ENCODE data around the gene NID1. TPM values are rescaled to one million over a fixed set of nuclear protein-coding genes. Genes with fewer than 3 reads are reported as not detected.

The NID1 gene
- total RNA-seq, 1 experiment from 2014 or later: 0.32 TPM

- ChIA-PET POLR2A (no interaction called here), RAD21 (ENCODE audit: low non-redundant PET in 1 of 2, low total read pairs in 2 of 2, uncharacterized antibody in 2 of 2, unreplicated experiment in 2 of 2) (no interaction called here), CTCF (no interaction called here)
- no peaks in the 10 kb centered on the region for H3K9me2 ChIP-seq (ENCODE audit: insufficient read depth)
- no peak overlapping the region for H3K9ac ChIP-seq (ENCODE audit: low read length)
- H4K20me1 ChIP-seq (ENCODE audit: insufficient read depth): no peaks in the 10 kb centered on the region
- no TSS peak for BruUV-seq (replicated peaks)
- H3K36me3 ChIP-seq (ENCODE audit: control insufficient read depth in 1 of 2, insufficient read depth in 2 of 2, low read length in 2 of 2): no peaks in the 10 kb centered on the region
- H3K27me3 ChIP-seq (ENCODE audit: insufficient read depth, low read length): no peaks in the 10 kb centered on the region
- H3K9me3 ChIP-seq (ENCODE audit: control insufficient read depth in 1 of 2, insufficient read depth in 1 of 2, low read depth in 1 of 2, low read length in 2 of 2): no peaks in the 10 kb centered on the region
- H3K27ac ChIP-seq (ENCODE audit: low read depth, low read length): no peak overlapping the region
- intact Hi-C loops (cut with micrococcal nuclease): no loop called here
- DNase-seq (ENCODE audit: low read depth, low spot score): no peak
- H3K79me2 ChIP-seq (ENCODE audit: insufficient read depth, low read length): no peaks in the 10 kb centered on the region
- no peak for ATAC-seq
- no peak overlapping the region for H3K4me3 ChIP-seq (replicated peaks in 1 of 2; ENCODE audit: low read depth in 1 of 2, low read length in 2 of 2)
- no peak overlapping the region for H2AFZ ChIP-seq (ENCODE audit: low read depth, low read length, poor library complexity, severe bottlenecking)
- TF ChIP-seq POLR2A (IDR thresholded peaks at IDR 0.05; ENCODE audit: borderline replicate concordance, extremely low read depth, insufficient read depth, insufficient read length) (no peak), TCF7L2 (IDR thresholded peaks at IDR 0.05; ENCODE audit: borderline replicate concordance, extremely low read depth, insufficient read depth, insufficient read length) (no peak)
- H3K4me2 ChIP-seq (ENCODE audit: low read length): no peak overlapping the region
- no peaks in the 10 kb centered on the region for H3K4me1 ChIP-seq (ENCODE audit: control insufficient read depth in 1 of 2, insufficient read depth in 2 of 2, low read length in 2 of 2)
Measured at GRCh38 chr1:236010443-236010842, 54.4 kb downstream of the NID1 start.

- TF ChIP-seq ELF1 (IDR thresholded peaks at IDR 0.05; ENCODE audit: borderline replicate concordance, low read depth): no peak
- no peak for TF ChIP-seq ATF3 (IDR thresholded peaks at IDR 0.05)
- TF ChIP-seq ZFX (IDR thresholded peaks at IDR 0.05): no peak
- TF ChIP-seq SP1 (IDR thresholded peaks at IDR 0.05; ENCODE audit: low read depth): no peak
- no peak for TF ChIP-seq FOSL1 (IDR thresholded peaks at IDR 0.05; ENCODE audit: low read depth)
- no peak for TF ChIP-seq YY1 (IDR thresholded peaks at IDR 0.05; ENCODE audit: extremely low read depth, insufficient replicate concordance, low read depth, low read length)
- no peak for TF ChIP-seq EZH2 (IDR thresholded peaks at IDR 0.05)
- no peaks in the 10 kb centered on the region for H3K79me2 ChIP-seq (ENCODE audit: insufficient read depth, low read length)
- ChIA-PET RAD21 (ENCODE audit: low non-redundant PET in 1 of 2, low total read pairs in 2 of 2, uncharacterized antibody in 2 of 2, unreplicated experiment in 2 of 2) (interaction anchor here in 1 of 2 experiments (0.7 kb wide), 1 partner anchor 233 kb away, joined by 3 read pairs; no protein-coding TSS in a partner anchor), CTCF (no interaction called here), POLR2A (no interaction called here)
- H3K4me1 ChIP-seq (ENCODE audit: control insufficient read depth in 1 of 2, insufficient read depth in 2 of 2, low read length in 2 of 2): no peaks in the 10 kb centered on the region
- no peaks in the 10 kb centered on the region for H4K20me1 ChIP-seq (ENCODE audit: insufficient read depth)
- intact Hi-C loops (cut with micrococcal nuclease): no loop called here
- H3K9ac ChIP-seq (ENCODE audit: low read length): no peak overlapping the region
- no peak overlapping the region for H3K4me3 ChIP-seq (replicated peaks in 1 of 2; ENCODE audit: low read depth in 1 of 2, low read length in 2 of 2)
- ATAC-seq: no peak
- no peak overlapping the region for H3K27ac ChIP-seq (ENCODE audit: low read depth, low read length)
- H3K4me2 ChIP-seq (ENCODE audit: low read length): no peak overlapping the region
- H3K9me2 ChIP-seq (ENCODE audit: insufficient read depth): no peaks in the 10 kb centered on the region
- no TSS peak for BruUV-seq (replicated peaks)
- DNase-seq (ENCODE audit: low read depth, low spot score): no peak
- H2AFZ ChIP-seq (ENCODE audit: low read depth, low read length, poor library complexity, severe bottlenecking): no peak overlapping the region
- H3K27me3 ChIP-seq (ENCODE audit: insufficient read depth, low read length): no peaks in the 10 kb centered on the region
- H3K36me3 ChIP-seq (ENCODE audit: control insufficient read depth in 1 of 2, insufficient read depth in 2 of 2, low read length in 2 of 2): no peaks in the 10 kb centered on the region
- no peaks in the 10 kb centered on the region for H3K9me3 ChIP-seq (ENCODE audit: control insufficient read depth in 1 of 2, insufficient read depth in 1 of 2, low read depth in 1 of 2, low read length in 2 of 2)
Measured at GRCh38 chr1:236009857-236010256, 55.0 kb downstream of the NID1 start.

All from HCT116 (cell line).